ENCODE measurements around the gene MAML3.

The MAML3 gene

DNA sequence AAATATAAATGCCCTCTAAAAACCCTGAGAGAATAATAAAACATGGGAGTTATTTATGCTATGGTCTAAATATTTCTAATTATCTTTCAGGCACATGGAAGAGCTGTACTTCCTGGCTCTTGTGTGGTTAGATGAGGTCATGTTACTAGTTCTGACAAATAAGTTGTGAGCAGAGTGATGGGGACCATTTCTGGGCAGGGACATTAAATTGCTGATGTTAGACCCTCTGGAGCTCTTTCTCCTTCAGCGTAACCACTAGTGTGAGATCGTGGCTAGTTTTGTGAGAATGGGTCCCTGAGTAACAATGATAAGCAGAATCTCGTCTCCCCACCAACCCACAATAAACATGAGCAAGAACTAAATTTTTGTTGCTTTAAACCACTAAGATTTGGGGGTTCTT lies 108.0 kb downstream of the MAML3 start:
- Histone ChIP-seq H3K36me3 (ENCODE audit: control insufficient read depth in 1 of 2, insufficient read depth in 2 of 2, low read depth in 1 of 2, low read length in 2 of 2) (no peaks in the 10 kb centered on the region), H4K8ac (ENCODE audit: low read length) (no peak overlapping the region), H3K27me3 (ENCODE audit: control insufficient read depth in 1 of 2, insufficient read depth in 1 of 2, low read length in 2 of 2) (no peaks in the 10 kb centered on the region), H3K14ac (ENCODE audit: low read length in 2 of 2) (no peak overlapping the region), H3K4me2 (ENCODE audit: low read length, poor library complexity, severe bottlenecking) (no peak overlapping the region), H2BK15ac (ENCODE audit: low read depth, poor library complexity, severe bottlenecking) (no peak overlapping the region), H2AK5ac (ENCODE audit: low read length, severe bottlenecking) (no peak overlapping the region), H2BK5ac (ENCODE audit: low read depth, low read length, poor library complexity, severe bottlenecking) (no peak overlapping the region), H3K9me3 (ENCODE audit: control insufficient read depth, low read length) (no peaks in the 10 kb centered on the region), H2BK12ac (ENCODE audit: low read length in 2 of 2) (no peak overlapping the region), H3K79me1 (replicated peaks; ENCODE audit: low read length, poor library complexity, severe bottlenecking) (peaks cover 14% of the 10 kb centered on the region), H2AFZ (ENCODE audit: low read depth, low read length) (no peak overlapping the region), H3K9ac (ENCODE audit: low read length) (no peak overlapping the region), H3K23ac (ENCODE audit: low read length in 2 of 2) (no peak overlapping the region), H3K18ac (ENCODE audit: low read depth in 1 of 2, low read length in 2 of 2) (no peak overlapping the region), H3K4ac (ENCODE audit: low read depth in 1 of 2, low read length in 2 of 2) (no peak overlapping the region), H3K27ac (ENCODE audit: low read length, poor library complexity, severe bottlenecking) (no peak overlapping the region), H3K4me1 (ENCODE audit: control insufficient read depth, insufficient read depth, low read depth, low read length) (no peaks in the 10 kb centered on the region), H2BK120ac (ENCODE audit: low read depth, low read length) (no peak overlapping the region), H3K4me3 (ENCODE audit: insufficient read depth in 1 of 2, low read depth in 1 of 2, low read length in 2 of 2) (no peak overlapping the region), H4K91ac (ENCODE audit: low read length) (no peak overlapping the region)
- no CpG with 5 or more reads among the region's 3 CpGs for WGBS
- no peak for DNase-seq

- Histone ChIP-seq H3K36me3 (ENCODE audit: control insufficient read depth in 1 of 2, insufficient read depth in 2 of 2, low read depth in 1 of 2, low read length in 2 of 2) (no peaks in the 10 kb centered on the region), H4K8ac (ENCODE audit: low read length) (no peak overlapping the region), H3K4me3 (ENCODE audit: insufficient read depth in 1 of 2, low read depth in 1 of 2, low read length in 2 of 2) (no peak overlapping the region), H2AK5ac (ENCODE audit: low read length, severe bottlenecking) (peak overlapping the region; percentile 22), H3K27ac (ENCODE audit: low read length, poor library complexity, severe bottlenecking) (no peak overlapping the region), H3K14ac (ENCODE audit: low read length in 2 of 2) (no peak overlapping the region), H2BK120ac (ENCODE audit: low read depth, low read length) (no peak overlapping the region), H2BK5ac (ENCODE audit: low read depth, low read length, poor library complexity, severe bottlenecking) (no peak overlapping the region), H3K9me3 (ENCODE audit: control insufficient read depth, low read length) (no peaks in the 10 kb centered on the region), H2BK12ac (ENCODE audit: low read length in 2 of 2) (no peak overlapping the region), H3K27me3 (ENCODE audit: control insufficient read depth in 1 of 2, insufficient read depth in 1 of 2, low read length in 2 of 2) (no peaks in the 10 kb centered on the region), H4K91ac (ENCODE audit: low read length) (no peak overlapping the region), H3K9ac (ENCODE audit: low read length) (no peak overlapping the region), H3K4me2 (ENCODE audit: low read length, poor library complexity, severe bottlenecking) (no peak overlapping the region), H3K23ac (ENCODE audit: low read length in 2 of 2) (no peak overlapping the region), H3K18ac (ENCODE audit: low read depth in 1 of 2, low read length in 2 of 2) (no peak overlapping the region), H2AFZ (ENCODE audit: low read depth, low read length) (no peak overlapping the region), H2BK15ac (ENCODE audit: low read depth, poor library complexity, severe bottlenecking) (no peak overlapping the region), H3K4ac (ENCODE audit: low read depth in 1 of 2, low read length in 2 of 2) (no peak overlapping the region), H3K4me1 (ENCODE audit: control insufficient read depth, insufficient read depth, low read depth, low read length) (no peaks in the 10 kb centered on the region), H3K79me1 (replicated peaks; ENCODE audit: low read length, poor library complexity, severe bottlenecking) (peaks cover 20% of the 10 kb centered on the region)
- peak; percentile 42 for DNase-seq
- WGBS = 46% methylated on average over 8 of the region's 8 CpGs
These were observed 109.6 kb downstream of the MAML3 start for GRCh38 chr4:140044337-140044902.

DNA sequence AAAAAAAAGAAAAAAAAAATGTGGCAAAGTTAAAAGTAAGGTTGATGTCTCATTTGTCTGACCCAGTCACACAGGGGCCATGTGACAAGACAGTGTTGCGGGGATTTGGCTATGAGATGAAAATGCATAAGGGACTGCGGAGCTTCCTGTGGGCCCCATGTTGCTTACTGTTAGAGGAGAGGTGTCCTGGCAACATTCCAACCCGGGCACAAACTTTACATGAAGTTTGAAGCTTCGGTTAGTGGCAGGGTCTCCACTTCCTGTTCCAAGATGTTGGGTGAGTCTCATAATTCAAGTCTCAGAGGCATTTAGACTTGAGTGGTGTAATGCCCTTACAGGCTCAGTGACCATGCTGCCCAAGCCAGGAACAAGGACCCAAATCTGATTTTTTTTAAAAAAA lies 111.3 kb downstream of the MAML3 start:
- Histone ChIP-seq H3K36me3 (ENCODE audit: control insufficient read depth in 1 of 2, insufficient read depth in 2 of 2, low read depth in 1 of 2, low read length in 2 of 2) (no peaks in the 10 kb centered on the region), H3K27me3 (ENCODE audit: control insufficient read depth in 1 of 2, insufficient read depth in 1 of 2, low read length in 2 of 2) (no peaks in the 10 kb centered on the region), H3K18ac (ENCODE audit: low read depth in 1 of 2, low read length in 2 of 2) (peak overlapping the region in 1 of 2 experiments; percentile 6), H2BK5ac (ENCODE audit: low read depth, low read length, poor library complexity, severe bottlenecking) (no peak overlapping the region), H3K27ac (ENCODE audit: low read length, poor library complexity, severe bottlenecking) (no peak overlapping the region), H4K91ac (ENCODE audit: low read length) (no peak overlapping the region), H3K9me3 (ENCODE audit: control insufficient read depth, low read length) (no peaks in the 10 kb centered on the region), H2AFZ (ENCODE audit: low read depth, low read length) (no peak overlapping the region), H3K9ac (ENCODE audit: low read length) (no peak overlapping the region), H3K79me1 (replicated peaks; ENCODE audit: low read length, poor library complexity, severe bottlenecking) (peaks cover 22% of the 10 kb centered on the region), H2BK12ac (ENCODE audit: low read length in 2 of 2) (no peak overlapping the region), H2BK15ac (ENCODE audit: low read depth, poor library complexity, severe bottlenecking) (no peak overlapping the region), H4K8ac (ENCODE audit: low read length) (no peak overlapping the region), H3K14ac (ENCODE audit: low read length in 2 of 2) (no peak overlapping the region), H3K4me2 (ENCODE audit: low read length, poor library complexity, severe bottlenecking) (no peak overlapping the region), H3K4me3 (ENCODE audit: insufficient read depth in 1 of 2, low read depth in 1 of 2, low read length in 2 of 2) (no peak overlapping the region), H2BK120ac (ENCODE audit: low read depth, low read length) (no peak overlapping the region), H3K23ac (ENCODE audit: low read length in 2 of 2) (no peak overlapping the region), H2AK5ac (ENCODE audit: low read length, severe bottlenecking) (no peak overlapping the region), H3K4me1 (ENCODE audit: control insufficient read depth, insufficient read depth, low read depth, low read length) (no peaks in the 10 kb centered on the region), H3K4ac (ENCODE audit: low read depth in 1 of 2, low read length in 2 of 2) (no peak overlapping the region)
- DNase-seq = no peak
- 62% methylated on average over 4 of the region's 4 CpGs for WGBS

GRCh38 chr4:140038031-140038533 lies 115.9 kb downstream of the MAML3 start:
- WGBS = 61% methylated on average over 3 of the region's 3 CpGs

More at GRCh38 chr4:140038031-140038533, 115.9 kb downstream of the MAML3 start:
- H3K18ac ChIP-seq (ENCODE audit: low read depth in 1 of 2, low read length in 2 of 2) = no peak overlapping the region
- no peak overlapping the region for H3K23ac ChIP-seq (ENCODE audit: low read length in 2 of 2)
- H2BK120ac ChIP-seq (ENCODE audit: low read depth, low read length) = no peak overlapping the region
- no peaks in the 10 kb centered on the region for H3K27me3 ChIP-seq (ENCODE audit: control insufficient read depth in 1 of 2, insufficient read depth in 1 of 2, low read length in 2 of 2)
- H3K4me1 ChIP-seq (ENCODE audit: control insufficient read depth, insufficient read depth, low read depth, low read length) = peaks cover 2% of the 10 kb centered on the region
- H3K14ac ChIP-seq (ENCODE audit: low read length in 2 of 2) = no peak overlapping the region
- no peak overlapping the region for H4K91ac ChIP-seq (ENCODE audit: low read length)
- H3K27ac ChIP-seq (ENCODE audit: low read length, poor library complexity, severe bottlenecking) = peak overlapping the region; percentile 85
- H3K4me3 ChIP-seq (ENCODE audit: insufficient read depth in 1 of 2, low read depth in 1 of 2, low read length in 2 of 2) = no peak overlapping the region
- no peaks in the 10 kb centered on the region for H3K36me3 ChIP-seq (ENCODE audit: control insufficient read depth in 1 of 2, insufficient read depth in 2 of 2, low read depth in 1 of 2, low read length in 2 of 2)
- peak; percentile 46 for DNase-seq
- no peak overlapping the region for H2AFZ ChIP-seq (ENCODE audit: low read depth, low read length)
- no peaks in the 10 kb centered on the region for H3K9me3 ChIP-seq (ENCODE audit: control insufficient read depth, low read length)
- H2BK15ac ChIP-seq (ENCODE audit: low read depth, poor library complexity, severe bottlenecking) = no peak overlapping the region
- H2BK5ac ChIP-seq (ENCODE audit: low read depth, low read length, poor library complexity, severe bottlenecking) = no peak overlapping the region
- peak overlapping the region; percentile 9 for H2AK5ac ChIP-seq (ENCODE audit: low read length, severe bottlenecking)
- H4K8ac ChIP-seq (ENCODE audit: low read length) = no peak overlapping the region
- H3K79me1 ChIP-seq (replicated peaks; ENCODE audit: low read length, poor library complexity, severe bottlenecking) = peaks cover 11% of the 10 kb centered on the region
- no peak overlapping the region for H2BK12ac ChIP-seq (ENCODE audit: low read length in 2 of 2)
- H3K4ac ChIP-seq (ENCODE audit: low read depth in 1 of 2, low read length in 2 of 2) = no peak overlapping the region
- no peak overlapping the region for H3K4me2 ChIP-seq (ENCODE audit: low read length, poor library complexity, severe bottlenecking)
- H3K9ac ChIP-seq (ENCODE audit: low read length) = no peak overlapping the region

All from mesenchymal stem cell (in vitro differentiated cells and primary cell).